ENCODE data around the gene AGO4. TPM values are rescaled to one million over a fixed set of nuclear protein-coding genes. Genes with fewer than 3 reads are reported as not detected.
"Not testable (repeated sequence)": the region's sequence is repeated elsewhere in the genome, so short reads cannot be mapped to it uniquely, and the experiment has no call there.

AGO4 gene
- polyA plus RNA-seq, result 4.2 TPM

- no peaks in the 10 kb centered on the region for H3K27me3 Mint-ChIP-seq
- peak within 1 kb of the TSS; percentile 18 to 94 (median 59) for H3K27ac Mint-ChIP-seq
- H3K9me3 Mint-ChIP-seq, result no peaks in the 10 kb centered on the region
- H3K36me3 Mint-ChIP-seq, result peaks cover under 1% of the 10 kb centered on the region
- peak within 1 kb of the TSS; percentile 89 to 96 (median 95) for H3K4me3 Mint-ChIP-seq
- H3K4me1 Mint-ChIP-seq, result peaks cover 21 to 25% (median 24%) of the 10 kb centered on the region in 3 donors
Measured at GRCh38 chr1:35807614-35808449, at the start of gene AGO4. Gene AGO4, plus strand, starts transcription at chr1:35808016. Its CDS starts 401 bp downstream, at chr1:35808417.

- peaks cover 2% of the 10 kb centered on the region for H3K36me3 Mint-ChIP-seq
- no peak overlapping the region for H3K4me3 Mint-ChIP-seq
- H3K4me1 Mint-ChIP-seq, result peaks cover 3 to 10% (median 8%) of the 10 kb centered on the region in 3 donors
- H3K9me3 Mint-ChIP-seq, result no peaks in the 10 kb centered on the region
- no peaks in the 10 kb centered on the region for H3K27me3 Mint-ChIP-seq
- no peak overlapping the region for H3K27ac Mint-ChIP-seq
Measured at GRCh38 chr1:35762141-35762540, 45.7 kb upstream of the AGO4 start.

- Mint-ChIP-seq H3K36me3 (peaks cover 2% of the 10 kb centered on the region), H3K27me3 (no peaks in the 10 kb centered on the region), H3K27ac (no peak overlapping the region), H3K9me3 (no peaks in the 10 kb centered on the region), H3K4me1 (peaks cover 3 to 10% (median 8%) of the 10 kb centered on the region in 3 donors), H3K4me3 (no peak overlapping the region)
Measured at GRCh38 chr1:35763201-35763600, 44.6 kb upstream of the AGO4 start.

- Mint-ChIP-seq H3K27me3 (no peaks in the 10 kb centered on the region), H3K4me1 (peaks cover 3 to 17% (median 11%) of the 10 kb centered on the region in 3 donors), H3K9me3 (no peaks in the 10 kb centered on the region), H3K36me3 (peaks cover 2% of the 10 kb centered on the region), H3K4me3 (no peak overlapping the region), H3K27ac (peak overlapping the region in 1 of 3 donors; percentile 63)
Measured at GRCh38 chr1:35764283-35764682, 43.5 kb upstream of the AGO4 start.

- H3K9me3 Mint-ChIP-seq, result no peaks in the 10 kb centered on the region
- peak overlapping the region in 1 of 3 donors; percentile 76 for H3K27ac Mint-ChIP-seq
- H3K4me1 Mint-ChIP-seq, result peaks cover 4 to 11% (median 11%) of the 10 kb centered on the region in 3 donors
- no peaks in the 10 kb centered on the region for H3K27me3 Mint-ChIP-seq
- peak overlapping the region; percentile 83 to 92 (median 90) for H3K4me3 Mint-ChIP-seq
- no peaks in the 10 kb centered on the region for H3K36me3 Mint-ChIP-seq
Measured at GRCh38 chr1:35768350-35769187, 39.2 kb upstream of the AGO4 start.

GRCh38 chr1:35769188-35769758, 38.5 kb upstream of the AGO4 start:
- Mint-ChIP-seq H3K27ac (peak overlapping the region in 2 of 3 donors; percentile 52 to 80), H3K4me1 (peaks cover 4 to 11% (median 10%) of the 10 kb centered on the region in 3 donors), H3K9me3 (no peaks in the 10 kb centered on the region), H3K27me3 (no peaks in the 10 kb centered on the region), H3K36me3 (no peaks in the 10 kb centered on the region), H3K4me3 (peak overlapping the region; percentile 88 to 99 (median 98))

GRCh38 chr1:35773711-35774110, 34.1 kb upstream of the AGO4 start:
- no peaks in the 10 kb centered on the region for H3K36me3 Mint-ChIP-seq
- peaks cover 4 to 8% (median 6%) of the 10 kb centered on the region in 3 donors for H3K4me1 Mint-ChIP-seq
- H3K27ac Mint-ChIP-seq, result no peak overlapping the region
- no peaks in the 10 kb centered on the region for H3K9me3 Mint-ChIP-seq
- peak overlapping the region in 1 of 4 donors; percentile 30 for H3K4me3 Mint-ChIP-seq
- H3K27me3 Mint-ChIP-seq, result no peaks in the 10 kb centered on the region

- not testable (repeated sequence) for H3K36me3 Mint-ChIP-seq, H3K27me3 Mint-ChIP-seq, H3K9me3 Mint-ChIP-seq, H3K4me1 Mint-ChIP-seq, H3K4me3 Mint-ChIP-seq, H3K27ac Mint-ChIP-seq
Measured at GRCh38 chr1:35776172-35776571, 31.6 kb upstream of the AGO4 start.

GRCh38 chr1:35777109-35777508, 30.7 kb upstream of the AGO4 start:
- H3K4me1 Mint-ChIP-seq, result no peaks in the 10 kb centered on the region
- peak overlapping the region in 1 of 3 donors; percentile 24 for H3K27ac Mint-ChIP-seq
- no peaks in the 10 kb centered on the region for H3K36me3 Mint-ChIP-seq

GRCh38 chr1:35783055-35783583, 24.7 kb upstream of the AGO4 start:
- H3K27ac Mint-ChIP-seq, result peak overlapping the region in 1 of 3 donors; percentile 41

More at GRCh38 chr1:35777109-35777508, 30.7 kb upstream of the AGO4 start:
- Mint-ChIP-seq H3K4me3 (no peak overlapping the region), H3K9me3 (no peaks in the 10 kb centered on the region), H3K27me3 (no peaks in the 10 kb centered on the region)

GRCh38 chr1:35784364-35784763, 23.5 kb upstream of the AGO4 start:
- H3K36me3 Mint-ChIP-seq, H3K27ac Mint-ChIP-seq, H3K4me3 Mint-ChIP-seq, H3K4me1 Mint-ChIP-seq, H3K27me3 Mint-ChIP-seq, H3K9me3 Mint-ChIP-seq: not testable (repeated sequence)

More at GRCh38 chr1:35783055-35783583, 24.7 kb upstream of the AGO4 start:
- Mint-ChIP-seq H3K36me3 (no peaks in the 10 kb centered on the region), H3K27me3 (no peaks in the 10 kb centered on the region), H3K4me1 (no peaks in the 10 kb centered on the region), H3K9me3 (peaks cover 0 to 4% (median 0%) of the 10 kb centered on the region in 3 donors), H3K4me3 (no peak overlapping the region)

- H3K4me3 Mint-ChIP-seq, result no peak overlapping the region
- H3K27ac Mint-ChIP-seq, result no peak overlapping the region
- H3K36me3 Mint-ChIP-seq, result no peaks in the 10 kb centered on the region
- peaks cover 0 to 4% (median 0%) of the 10 kb centered on the region in 3 donors for H3K9me3 Mint-ChIP-seq
- no peaks in the 10 kb centered on the region for H3K27me3 Mint-ChIP-seq
- H3K4me1 Mint-ChIP-seq, result no peaks in the 10 kb centered on the region
Measured at GRCh38 chr1:35788139-35788538, 19.7 kb upstream of the AGO4 start.

- Mint-ChIP-seq H3K27me3 (no peaks in the 10 kb centered on the region), H3K4me3 (no peak overlapping the region), H3K36me3 (no peaks in the 10 kb centered on the region), H3K27ac (no peak overlapping the region), H3K9me3 (no peaks in the 10 kb centered on the region), H3K4me1 (no peaks in the 10 kb centered on the region)
Measured at GRCh38 chr1:35790670-35791069, 17.1 kb upstream of the AGO4 start.

GRCh38 chr1:35795295-35795694, 12.5 kb upstream of the AGO4 start:
- H3K4me3 Mint-ChIP-seq, result no peak overlapping the region
- no peaks in the 10 kb centered on the region for H3K9me3 Mint-ChIP-seq
- H3K36me3 Mint-ChIP-seq, result no peaks in the 10 kb centered on the region
- peaks cover 1% of the 10 kb centered on the region for H3K27me3 Mint-ChIP-seq
- peaks cover 10 to 14% (median 13%) of the 10 kb centered on the region in 3 donors for H3K4me1 Mint-ChIP-seq
- H3K27ac Mint-ChIP-seq, result no peak overlapping the region
